HCT116 (cell line): ENCODE data around the gene TCF7L2. TPM values are rescaled to one million over a fixed set of nuclear protein-coding genes. Genes with fewer than 3 reads are reported as not detected.

Experiments used
- ATAC-seq: fragments of 200-7000 bp; cut with Tn5 transposase; 2 replicates; pipeline ENCODE4 v1.9.1; 2020; ENCODE audit warnings: mild to moderate bottlenecking, moderate library complexity
- BruUV-seq: library from RNA; stranded (reverse); fragments of 400-500 nt; replicated peaks from 2 replicates; lab custom pipeline; 2021; lab: Mats Ljungman, UMichigan
- CTCF ChIA-PET: fragments of 300-600 bp; sonication (Branson Sonifier 250); formaldehyde crosslinking; loops from one replicate; lab custom pipeline; 2021; ENCODE audit warnings: antibody characterized with exemption; lab: Charles Lee
- POLR2A ChIA-PET: fragments of 300-600, 350-600 bp; sonication (Branson Sonifier 250); formaldehyde crosslinking; loops from one replicate; lab custom pipeline; 2021; ENCODE audit warnings: antibody characterized with exemption; lab: Charles Lee
- RAD21 ChIA-PET, 2 experiments: fragments of 300-600 bp; sonication (Branson Sonifier 250); formaldehyde crosslinking; loops; one replicate each; lab custom pipeline; 2023; ENCODE audit warnings: low total read pairs in 2 of 2; ENCODE audit not compliant: uncharacterized antibody in 2 of 2, unreplicated experiment in 2 of 2, low non-redundant PET in 1 of 2; lab: Charles Lee
- DNase-seq: peaks from one replicate; pipeline ENCODE4 v3.0.0-alpha.2; 2010; ENCODE audit warnings: low read depth, low spot score
- H2AFZ ChIP-seq: fragments of 200-600 bp; shearing (Covaris generic), sonication (generic); 2 replicates; pipeline ENCODE4 v1.6.1; 2017; ENCODE audit warnings: low read depth, mixed run types, mixed read lengths, antibody characterized with exemption, low read length; ENCODE audit not compliant: poor library complexity, severe bottlenecking
- H3K27ac ChIP-seq: 2 replicates; pipeline ENCODE4 v1.5.1; 2012; ENCODE audit warnings: low read depth, low read length
- H3K27me3 ChIP-seq: fragments of 200-600 bp; sonication (generic); 2 replicates; pipeline ENCODE4 v1.6.1; 2016; ENCODE audit warnings: mixed run types, low read length, mixed read lengths; ENCODE audit not compliant: insufficient read depth
- H3K36me3 ChIP-seq, 2 experiments: fragments of 200-500 bp in 1 of 2; fragments of 200-600 bp in 1 of 2; sonication (Bioruptor generic) in 1 of 2; sonication (generic) in 1 of 2; 2 replicates each; pipeline versions ENCODE4 v1.5.1 to v1.6.1; 2014 to 2016; ENCODE audit warnings: low read length in 2 of 2, inconsistent platforms in 1 of 2, mixed read lengths in 1 of 2, mixed run types in 1 of 2; ENCODE audit not compliant: insufficient read depth in 2 of 2, control insufficient read depth in 1 of 2
- H3K4me1 ChIP-seq, 2 experiments: fragments of 200-600 bp in 1 of 2; sonication (generic) in 1 of 2; 2 replicates each; pipeline versions ENCODE4 v1.5.1 to v1.6.1; 2012 to 2017; ENCODE audit warnings: low read length in 2 of 2, inconsistent platforms in 1 of 2, mild to moderate bottlenecking in 1 of 2, mixed read lengths in 1 of 2, mixed run types in 1 of 2, moderate library complexity in 1 of 2; ENCODE audit not compliant: insufficient read depth in 2 of 2, control insufficient read depth in 1 of 2
- H3K4me2 ChIP-seq: fragments of 200-600 bp; sonication (generic); 2 replicates; pipeline ENCODE4 v1.6.1; 2017; ENCODE audit warnings: mixed run types, low read length, mixed read lengths
- H3K4me3 ChIP-seq, 2 experiments: fragments of 200-600 bp in 1 of 2; sonication (generic) in 1 of 2; replicated peaks in 1 of 2; 2 replicates each; pipeline ENCODE4 v1.5.1; 2011 to 2016; ENCODE audit warnings: low read length in 2 of 2, control low read depth in 1 of 2, low read depth in 1 of 2, mild to moderate bottlenecking in 1 of 2, mixed read lengths in 1 of 2, mixed run types in 1 of 2
- H3K79me2 ChIP-seq: fragments of 200-600 bp; sonication (generic); 2 replicates; pipeline ENCODE4 v1.6.1; 2017; ENCODE audit warnings: mild to moderate bottlenecking, mixed run types, low read length, moderate library complexity, mixed read lengths; ENCODE audit not compliant: insufficient read depth
- H3K9ac ChIP-seq: fragments of 200-600 bp; sonication (generic); 2 replicates; pipeline ENCODE4 v1.6.1; 2016; ENCODE audit warnings: low read length, mixed read lengths
- H3K9me2 ChIP-seq: fragments of 200-600 bp; sonication (generic), shearing (Covaris generic); 2 replicates; pipeline ENCODE4 v1.6.1; 2017; ENCODE audit warnings: mixed run types, mild to moderate bottlenecking, moderate library complexity; ENCODE audit not compliant: insufficient read depth
- H3K9me3 ChIP-seq, 2 experiments: fragments of 200-500 bp in 1 of 2; fragments of 200-600 bp in 1 of 2; sonication (Bioruptor generic) in 1 of 2; sonication (generic) in 1 of 2; 2 replicates each; pipeline ENCODE4 v1.6.1; 2014 to 2017; ENCODE audit warnings: low read length in 2 of 2, mixed read lengths in 2 of 2, inconsistent platforms in 1 of 2, low read depth in 1 of 2, mild to moderate bottlenecking in 1 of 2, mixed run types in 1 of 2, moderate library complexity in 1 of 2; ENCODE audit not compliant: control insufficient read depth in 1 of 2, insufficient read depth in 1 of 2
- H4K20me1 ChIP-seq: fragments of 200-600 bp; sonication (generic), shearing (Covaris generic); 2 replicates; pipeline ENCODE4 v1.6.1; 2017; ENCODE audit warnings: mixed run types, mild to moderate bottlenecking, moderate library complexity; ENCODE audit not compliant: insufficient read depth
- ATF3 ChIP-seq: IDR thresholded peaks from 2 replicates; pipeline ENCODE4 v1.6.1; 2012
- CBX3 ChIP-seq: IDR thresholded peaks from 2 replicates; pipeline ENCODE4 v1.6.1; 2012; ENCODE audit warnings: low read depth
- CEBPB ChIP-seq: IDR thresholded peaks from 2 replicates; pipeline ENCODE4 v1.6.1; 2012; ENCODE audit warnings: low read depth
- CTCF ChIP-seq, 3 experiments: fragments of 200-600 bp in 1 of 3; sonication (generic) in 1 of 3; IDR thresholded peaks in 2 of 3; conservative IDR thresholded peaks in 1 of 3; 2 replicates each; pipeline ENCODE4 v1.5.1; 2012 to 2017; ENCODE audit warnings: low read depth in 2 of 3, low read length in 2 of 3, antibody characterized with exemption in 1 of 3, borderline replicate concordance in 1 of 3, control low read depth in 1 of 3, mild to moderate bottlenecking in 1 of 3, mixed read lengths in 1 of 3, mixed run types in 1 of 3, moderate library complexity in 1 of 3; ENCODE audit not compliant: insufficient read depth in 1 of 3
- EGR1 ChIP-seq: IDR thresholded peaks from 2 replicates; pipeline ENCODE4 v1.6.1; 2012; ENCODE audit warnings: low read depth
- ELF1 ChIP-seq: IDR thresholded peaks from 2 replicates; pipeline ENCODE4 v1.6.1; 2012; ENCODE audit warnings: low read depth, borderline replicate concordance
- EZH2 ChIP-seq: fragments of 200-600 bp; sonication (generic); IDR thresholded peaks from 2 replicates; pipeline ENCODE4 v1.6.1; 2017; ENCODE audit warnings: antibody characterized with exemption, mixed run types
- FOSL1 ChIP-seq: IDR thresholded peaks from 2 replicates; pipeline ENCODE4 v1.6.1; 2012; ENCODE audit warnings: low read depth
- JUND ChIP-seq: IDR thresholded peaks from 2 replicates; pipeline ENCODE4 v1.6.1; 2012
- MAX ChIP-seq: IDR thresholded peaks from 2 replicates; pipeline ENCODE4 v1.6.1; 2012
- POLR2A ChIP-seq: IDR thresholded peaks from 2 replicates; pipeline ENCODE4 v1.7.0; 2011; ENCODE audit warnings: borderline replicate concordance; ENCODE audit not compliant: insufficient read depth, insufficient read length; ENCODE audit errors: extremely low read depth
- POLR2AphosphoS5 ChIP-seq: IDR thresholded peaks from 2 replicates; pipeline ENCODE4 v1.6.1; 2011; ENCODE audit warnings: mild to moderate bottlenecking, low read depth, low read length, moderate library complexity
- RAD21 ChIP-seq: IDR thresholded peaks from 2 replicates; pipeline ENCODE4 v1.6.1; 2012; ENCODE audit warnings: low read depth, mild to moderate bottlenecking
- REST ChIP-seq: IDR thresholded peaks from 2 replicates; pipeline ENCODE4 v1.6.1; 2012; ENCODE audit warnings: low read depth
- SIN3A ChIP-seq: IDR thresholded peaks from 2 replicates; pipeline ENCODE4 v1.6.1; 2012; ENCODE audit warnings: low read depth
- SP1 ChIP-seq: IDR thresholded peaks from 2 replicates; pipeline ENCODE4 v1.6.1; 2012; ENCODE audit warnings: low read depth
- SRF ChIP-seq: IDR thresholded peaks from 2 replicates; pipeline ENCODE4 v1.6.1; 2012; ENCODE audit warnings: low read depth
- YY1 ChIP-seq: IDR thresholded peaks from 2 replicates; pipeline ENCODE4 v1.6.1; 2011; ENCODE audit warnings: low read length, low read depth, moderate library complexity, mild to moderate bottlenecking; ENCODE audit not compliant: insufficient replicate concordance; ENCODE audit errors: extremely low read depth
- ZBTB33 ChIP-seq: IDR thresholded peaks from 2 replicates; pipeline ENCODE4 v1.6.1; 2011; ENCODE audit warnings: mild to moderate bottlenecking, low read length, moderate library complexity; ENCODE audit not compliant: insufficient replicate concordance; ENCODE audit errors: extremely low read depth
- ZFX ChIP-seq: fragments of 450-650 bp; IDR thresholded peaks from 2 replicates; pipeline ENCODE4 v1.6.1; 2017
- intact Hi-C: fragments of 100-400 bp; cut with micrococcal nuclease; formaldehyde crosslinking; loops from 2 replicates; pipeline ENCODE4 v1.10.0; 2022
- total RNA-seq: library from RNA; stranded (reverse); gene quantifications from one replicate; pipeline ENCODE4 v1.2.1, GENCODE V29; 2021; ENCODE audit not compliant: unreplicated experiment

TCF7L2 gene
- total RNA-seq, 1 experiment from 2014 or later, result 164 TPM

GRCh38 chr10:113179265-113179664 lies 229.2 kb downstream of the TCF7L2 start:
- BruUV-seq, result no TSS peak
- CTCF ChIA-PET, result no interaction called here
- RAD21 ChIA-PET, result no interaction called here
- no peaks in the 10 kb centered on the region for H3K36me3 ChIP-seq
- no peaks in the 10 kb centered on the region for H3K9me3 ChIP-seq
- no peak for ATAC-seq
- H3K4me2 ChIP-seq, result no peak overlapping the region
- DNase-seq, result no peak
- no peak overlapping the region for H3K4me3 ChIP-seq
- POLR2A ChIA-PET, result no interaction called here
- intact Hi-C loops, result no loop called here
- H3K27ac ChIP-seq, result no peak overlapping the region
- no peaks in the 10 kb centered on the region for H3K79me2 ChIP-seq
- no peaks in the 10 kb centered on the region for H4K20me1 ChIP-seq
- no peaks in the 10 kb centered on the region for H3K27me3 ChIP-seq
- no peak overlapping the region for H3K9ac ChIP-seq
- no peaks in the 10 kb centered on the region for H3K4me1 ChIP-seq
- H3K9me2 ChIP-seq, result no peaks in the 10 kb centered on the region
- TF ChIP-seq ZBTB33, result no peak
- TF ChIP-seq SIN3A, result no peak
- no peak for TF ChIP-seq YY1
- TF ChIP-seq RAD21, result no peak
- no peak for TF ChIP-seq ZFX
- TF ChIP-seq EGR1, result no peak
- TF ChIP-seq MAX, result no peak
- TF ChIP-seq JUND, result no peak
- no peak for TF ChIP-seq FOSL1
- no peak for TF ChIP-seq EZH2
- no peak for TF ChIP-seq ATF3
- no peak for TF ChIP-seq SRF
- TF ChIP-seq CTCF (IDR thresholded peaks at IDR 0.05 in 2 of 3, conservative IDR thresholded peaks at IDR 0.05 in 1 of 3; ENCODE audit: borderline replicate concordance in 1 of 3, insufficient read depth in 1 of 3, low read depth in 2 of 3, low read length in 2 of 3), result no peak
- TF ChIP-seq CEBPB, result no peak
- TF ChIP-seq ELF1, result no peak
- no peak for TF ChIP-seq POLR2AphosphoS5
- no peak for TF ChIP-seq REST
- no peak for TF ChIP-seq POLR2A
- TF ChIP-seq SP1, result no peak
- no peak for TF ChIP-seq CBX3
- H2AFZ ChIP-seq, result no peak overlapping the region
